ENCODE data around the gene N4BP2L1. TPM values are rescaled to one million over a fixed set of nuclear protein-coding genes. Genes with fewer than 3 reads are reported as not detected.

The N4BP2L1 gene
- total RNA-seq (2022; extraction: Qiagen RNA extraction; ENCODE audit: low read depth) = 0.25 to 0.74 TPM (median 0.48 TPM) in 5 replicates

DNA sequence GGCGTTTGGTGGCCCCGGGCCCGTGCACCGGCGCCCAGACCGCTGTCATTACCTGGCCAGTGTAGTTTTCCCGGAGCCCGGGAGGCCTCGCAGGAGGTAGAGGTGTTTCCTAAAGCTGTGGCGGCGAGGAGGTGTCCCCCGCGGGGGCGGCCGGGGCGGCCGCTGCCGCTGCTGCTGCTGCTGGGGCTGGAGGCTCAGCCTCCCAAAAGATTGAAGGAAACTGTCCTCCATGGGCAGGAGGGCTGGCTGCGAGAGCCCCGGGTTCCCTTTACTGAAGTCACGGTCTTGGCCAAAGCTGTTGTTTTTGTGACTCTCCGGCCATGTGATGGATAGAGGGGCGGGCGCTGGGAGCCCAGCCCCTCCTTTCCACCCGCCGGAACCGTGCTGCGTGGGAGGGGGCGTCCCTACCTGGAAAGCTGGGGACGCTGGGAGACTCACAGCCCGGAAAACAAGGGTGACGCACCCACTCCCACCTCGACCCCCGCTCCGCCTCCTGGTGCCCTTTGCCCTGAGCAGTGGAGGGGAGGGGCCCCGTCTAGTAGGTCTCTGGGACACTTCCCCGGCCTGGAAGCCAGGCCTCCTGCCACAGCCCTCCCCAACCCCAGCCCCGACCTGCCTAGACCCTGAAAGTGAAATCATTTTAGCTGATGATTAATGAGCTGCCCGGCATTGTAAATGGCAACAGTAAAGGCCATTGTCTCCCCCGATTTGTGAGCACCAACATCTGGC is at the start of gene N4BP2L1:
Gene N4BP2L1, minus strand, starts transcription at position 279 of the 729 bp plus-strand sequence. Its CDS starts 48 bp downstream, at position 231.

Other genes starting within 250 kb of the N4BP2L1 start
- not detected in 5 replicates for gene ZAR1L, start 112.8 kb downstream of the N4BP2L1 start, total RNA-seq (2022; extraction: Qiagen RNA extraction; ENCODE audit: low read depth)
- 3.3 to 6.7 TPM (median 4.7 TPM) in 5 replicates for gene BRCA2, start 112.6 kb downstream of the N4BP2L1 start, total RNA-seq (2022; extraction: Qiagen RNA extraction; ENCODE audit: low read depth)
- gene N4BP2L2, start 110.7 kb upstream of the N4BP2L1 start, total RNA-seq (2022; extraction: Qiagen RNA extraction; ENCODE audit: low read depth) = 15.9 to 26.3 TPM (median 22.0 TPM) in 5 replicates
- 6.5 to 12.3 TPM (median 10.2 TPM) in 5 replicates for gene PDS5B, start 158.3 kb upstream of the N4BP2L1 start, total RNA-seq (2022; extraction: Qiagen RNA extraction; ENCODE audit: low read depth)